ENCODE results near the gene DCP1A.

- TF ChIP-seq ZNF703 (CRISPR knock-in tag; IDR thresholded peaks at IDR 0.05; ENCODE audit: borderline replicate concordance) (no peak), ZNF274 (CRISPR knock-in tag; IDR thresholded peaks at IDR 0.05) (no peak), MYC (CRISPR knock-in tag; IDR thresholded peaks at IDR 0.05; ENCODE audit: borderline replicate concordance) (no peak), CTCF (CRISPR knock-in tag; IDR thresholded peaks at IDR 0.05) (no peak), ZBTB26 (CRISPR knock-in tag; IDR thresholded peaks at IDR 0.05; ENCODE audit: borderline replicate concordance) (no peak)
These were observed 113.1 kb downstream of the DCP1A start for GRCh38 chr3:53234130-53234840.
